GOT3 (cell line): ENCODE data around the gene HNRNPUL2.

Source experiments
- DNase-seq: peaks from one replicate; lab custom pipeline; 2025; ENCODE audit warnings: mixed read lengths; lab: John Stamatoyannopoulos, UW

HNRNPUL2 gene

GRCh38 chr11:62666259-62666926 is 60.9 kb downstream of the HNRNPUL2 start:
- DNase-seq: no peak

GRCh38 chr11:62665599-62666258 is 61.5 kb downstream of the HNRNPUL2 start:
- no peak for DNase-seq

GRCh38 chr11:62665075-62665598 is 62.1 kb downstream of the HNRNPUL2 start, which contains the start of the genes C11orf98 and CSKMT:
Gene C11orf98 (minus strand): TSS chr11:62665210. CDS start chr11:62665169, 41 bp downstream.
Gene CSKMT (plus strand): TSS chr11:62665312. CDS start chr11:62665880, 568 bp downstream.
- peak; percentile 92 for DNase-seq

- DNase-seq: no peak
Observed at GRCh38 chr11:62664405-62665074, 62.7 kb downstream of the HNRNPUL2 start.
